ENCODE measurements around the gene LRRC25. TPM values are rescaled to one million over a fixed set of nuclear protein-coding genes. Genes with fewer than 3 reads are reported as not detected.

The LRRC25 gene
- total and polyA plus RNA-seq, 10 of the 15 experiments (the other 5 are each of a cell fraction or from before 2014, with no cell fraction given): 0.38 to 2.9 (median 1.2) TPM

DNA sequence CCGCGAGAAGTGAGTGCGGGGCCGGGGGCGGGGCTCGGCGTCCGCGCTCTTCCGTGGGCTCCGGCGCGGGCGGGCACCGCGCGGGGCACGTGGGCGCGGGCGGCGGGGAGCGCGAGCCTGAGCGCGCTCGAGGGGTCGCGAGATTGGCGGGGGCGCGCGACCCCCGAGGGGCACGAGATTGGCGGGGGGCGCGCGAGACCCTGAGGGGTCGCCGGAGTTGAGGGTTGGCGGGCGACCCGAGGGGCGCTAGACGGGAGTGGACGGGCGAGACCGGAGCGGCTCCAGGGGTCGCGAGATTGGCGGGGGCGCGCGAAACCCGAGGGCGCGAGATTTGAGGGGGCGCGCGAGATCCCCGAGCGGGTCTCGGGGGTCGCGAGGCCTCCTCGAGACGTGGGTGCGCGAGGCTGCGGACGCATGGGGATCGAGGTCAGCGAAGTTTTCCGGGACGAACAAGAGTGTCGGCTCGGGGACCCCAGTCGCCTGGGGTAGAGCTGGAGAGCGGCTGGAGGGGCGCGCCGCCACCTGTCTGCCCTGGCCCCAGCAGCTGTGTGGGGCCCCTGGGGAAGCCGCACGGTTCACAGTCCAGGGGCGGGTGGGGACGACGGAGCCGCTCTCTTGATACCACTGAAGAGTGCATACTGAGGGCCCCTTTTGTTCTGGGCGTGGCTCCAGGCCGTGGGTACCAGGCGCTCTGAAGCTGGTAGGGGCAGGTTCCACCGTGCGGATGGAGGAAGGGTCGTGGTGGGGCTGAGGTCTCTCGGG lies 22.5 kb upstream of the LRRC25 start (continued):
- TF ChIP-seq CBX5 (IDR thresholded peaks at IDR 0.05; ENCODE audit: low read depth): no peak
- TF ChIP-seq RAD21 (IDR thresholded peaks at IDR 0.05; ENCODE audit: insufficient read depth, low read depth, low read length): no peak
- no peak for TF ChIP-seq SMARCA5 (IDR thresholded peaks at IDR 0.05)
- TF ChIP-seq SP1 (IDR thresholded peaks at IDR 0.05; ENCODE audit: low read depth, low read length): no peak
- TF ChIP-seq STAT1 (conservative IDR thresholded peaks at IDR 0.05): no peak
- TF ChIP-seq, protein P1, sequence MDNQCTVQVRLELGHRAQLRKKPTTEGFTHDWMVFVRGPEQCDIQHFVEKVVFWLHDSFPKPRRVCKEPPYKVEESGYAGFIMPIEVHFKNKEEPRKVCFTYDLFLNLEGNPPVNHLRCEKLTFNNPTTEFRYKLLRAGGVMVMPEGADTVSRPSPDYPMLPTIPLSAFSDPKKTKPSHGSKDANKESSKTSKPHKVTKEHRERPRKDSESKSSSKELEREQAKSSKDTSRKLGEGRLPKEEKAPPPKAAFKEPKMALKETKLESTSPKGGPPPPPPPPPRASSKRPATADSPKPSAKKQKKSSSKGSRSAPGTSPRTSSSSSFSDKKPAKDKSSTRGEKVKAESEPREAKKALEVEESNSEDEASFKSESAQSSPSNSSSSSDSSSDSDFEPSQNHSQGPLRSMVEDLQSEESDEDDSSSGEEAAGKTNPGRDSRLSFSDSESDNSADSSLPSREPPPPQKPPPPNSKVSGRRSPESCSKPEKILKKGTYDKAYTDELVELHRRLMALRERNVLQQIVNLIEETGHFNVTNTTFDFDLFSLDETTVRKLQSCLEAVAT (IDR thresholded peaks at IDR 0.05): no peak
- no peak for TF ChIP-seq ASH2L (IDR thresholded peaks at IDR 0.05; ENCODE audit: borderline replicate concordance, low read depth)
- TF ChIP-seq PKNOX1 (IDR thresholded peaks at IDR 0.05): 0 out of 2 replicates have a peak, but pooled peaks have one; percentile 12
- no peak for TF ChIP-seq EGR1 (IDR thresholded peaks at IDR 0.05; ENCODE audit: borderline replicate concordance in 1 of 2, low read depth in 2 of 2, low read length in 2 of 2)
- no peak for TF ChIP-seq RBBP5 (conservative IDR thresholded peaks at IDR 0.05)
- TF ChIP-seq NFYA (IDR thresholded peaks at IDR 0.05; ENCODE audit: borderline replicate concordance, low read depth, low read length): no peak
- TF ChIP-seq HDAC2 (IDR thresholded peaks at IDR 0.05): no peak
- TF ChIP-seq SMC3 (IDR thresholded peaks at IDR 0.05; ENCODE audit: borderline replicate concordance, low read length): no peak
- TF ChIP-seq, protein P2, sequence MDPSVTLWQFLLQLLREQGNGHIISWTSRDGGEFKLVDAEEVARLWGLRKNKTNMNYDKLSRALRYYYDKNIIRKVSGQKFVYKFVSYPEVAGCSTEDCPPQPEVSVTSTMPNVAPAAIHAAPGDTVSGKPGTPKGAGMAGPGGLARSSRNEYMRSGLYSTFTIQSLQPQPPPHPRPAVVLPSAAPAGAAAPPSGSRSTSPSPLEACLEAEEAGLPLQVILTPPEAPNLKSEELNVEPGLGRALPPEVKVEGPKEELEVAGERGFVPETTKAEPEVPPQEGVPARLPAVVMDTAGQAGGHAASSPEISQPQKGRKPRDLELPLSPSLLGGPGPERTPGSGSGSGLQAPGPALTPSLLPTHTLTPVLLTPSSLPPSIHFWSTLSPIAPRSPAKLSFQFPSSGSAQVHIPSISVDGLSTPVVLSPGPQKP (IDR thresholded peaks at IDR 0.05; ENCODE audit: low read depth, low read length): no peak
- TF ChIP-seq, protein P3, sequence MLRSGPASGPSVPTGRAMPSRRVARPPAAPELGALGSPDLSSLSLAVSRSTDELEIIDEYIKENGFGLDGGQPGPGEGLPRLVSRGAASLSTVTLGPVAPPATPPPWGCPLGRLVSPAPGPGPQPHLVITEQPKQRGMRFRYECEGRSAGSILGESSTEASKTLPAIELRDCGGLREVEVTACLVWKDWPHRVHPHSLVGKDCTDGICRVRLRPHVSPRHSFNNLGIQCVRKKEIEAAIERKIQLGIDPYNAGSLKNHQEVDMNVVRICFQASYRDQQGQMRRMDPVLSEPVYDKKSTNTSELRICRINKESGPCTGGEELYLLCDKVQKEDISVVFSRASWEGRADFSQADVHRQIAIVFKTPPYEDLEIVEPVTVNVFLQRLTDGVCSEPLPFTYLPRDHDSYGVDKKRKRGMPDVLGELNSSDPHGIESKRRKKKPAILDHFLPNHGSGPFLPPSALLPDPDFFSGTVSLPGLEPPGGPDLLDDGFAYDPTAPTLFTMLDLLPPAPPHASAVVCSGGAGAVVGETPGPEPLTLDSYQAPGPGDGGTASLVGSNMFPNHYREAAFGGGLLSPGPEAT (IDR thresholded peaks at IDR 0.05; ENCODE audit: low read depth): no peak
- TF ChIP-seq SIN3A (IDR thresholded peaks at IDR 0.05; ENCODE audit: low read depth, low read length): peak; percentile 5; the same call in 1 of the 2 replicates
- no peak for TF ChIP-seq IKZF1 (conservative IDR thresholded peaks at IDR 0.05)
- TF ChIP-seq, protein P4, sequence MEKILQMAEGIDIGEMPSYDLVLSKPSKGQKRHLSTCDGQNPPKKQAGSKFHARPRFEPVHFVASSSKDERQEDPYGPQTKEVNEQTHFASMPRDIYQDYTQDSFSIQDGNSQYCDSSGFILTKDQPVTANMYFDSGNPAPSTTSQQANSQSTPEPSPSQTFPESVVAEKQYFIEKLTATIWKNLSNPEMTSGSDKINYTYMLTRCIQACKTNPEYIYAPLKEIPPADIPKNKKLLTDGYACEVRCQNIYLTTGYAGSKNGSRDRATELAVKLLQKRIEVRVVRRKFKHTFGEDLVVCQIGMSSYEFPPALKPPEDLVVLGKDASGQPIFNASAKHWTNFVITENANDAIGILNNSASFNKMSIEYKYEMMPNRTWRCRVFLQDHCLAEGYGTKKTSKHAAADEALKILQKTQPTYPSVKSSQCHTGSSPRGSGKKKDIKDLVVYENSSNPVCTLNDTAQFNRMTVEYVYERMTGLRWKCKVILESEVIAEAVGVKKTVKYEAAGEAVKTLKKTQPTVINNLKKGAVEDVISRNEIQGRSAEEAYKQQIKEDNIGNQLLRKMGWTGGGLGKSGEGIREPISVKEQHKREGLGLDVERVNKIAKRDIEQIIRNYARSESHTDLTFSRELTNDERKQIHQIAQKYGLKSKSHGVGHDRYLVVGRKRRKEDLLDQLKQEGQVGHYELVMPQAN (conservative IDR thresholded peaks at IDR 0.05): peak; percentile 75; the same call in 1 of the 2 replicates
- TF ChIP-seq ZBED1 (IDR thresholded peaks at IDR 0.05; ENCODE audit: borderline replicate concordance): no peak
- no peak for TF ChIP-seq YY1 (IDR thresholded peaks at IDR 0.05; ENCODE audit: low read depth, low read length)
- no peak for TF ChIP-seq ZNF24 (IDR thresholded peaks at IDR 0.05)
